Hypothalamus (tissue), 51 donors: ENCODE data around the gene PHACTR2.
A peak's percentile ranks its signal among the peaks of the same experiment; 100 is the strongest.
"Not testable (repeated sequence)": the region's sequence is repeated elsewhere in the genome, so short reads cannot be mapped to it uniquely, and the experiment has no call there.

Experiments used
- DNase-seq, 51 donors: peaks; one replicate each; lab custom pipeline; 2025; lab: John Stamatoyannopoulos, UW

Gene PHACTR2

DNA sequence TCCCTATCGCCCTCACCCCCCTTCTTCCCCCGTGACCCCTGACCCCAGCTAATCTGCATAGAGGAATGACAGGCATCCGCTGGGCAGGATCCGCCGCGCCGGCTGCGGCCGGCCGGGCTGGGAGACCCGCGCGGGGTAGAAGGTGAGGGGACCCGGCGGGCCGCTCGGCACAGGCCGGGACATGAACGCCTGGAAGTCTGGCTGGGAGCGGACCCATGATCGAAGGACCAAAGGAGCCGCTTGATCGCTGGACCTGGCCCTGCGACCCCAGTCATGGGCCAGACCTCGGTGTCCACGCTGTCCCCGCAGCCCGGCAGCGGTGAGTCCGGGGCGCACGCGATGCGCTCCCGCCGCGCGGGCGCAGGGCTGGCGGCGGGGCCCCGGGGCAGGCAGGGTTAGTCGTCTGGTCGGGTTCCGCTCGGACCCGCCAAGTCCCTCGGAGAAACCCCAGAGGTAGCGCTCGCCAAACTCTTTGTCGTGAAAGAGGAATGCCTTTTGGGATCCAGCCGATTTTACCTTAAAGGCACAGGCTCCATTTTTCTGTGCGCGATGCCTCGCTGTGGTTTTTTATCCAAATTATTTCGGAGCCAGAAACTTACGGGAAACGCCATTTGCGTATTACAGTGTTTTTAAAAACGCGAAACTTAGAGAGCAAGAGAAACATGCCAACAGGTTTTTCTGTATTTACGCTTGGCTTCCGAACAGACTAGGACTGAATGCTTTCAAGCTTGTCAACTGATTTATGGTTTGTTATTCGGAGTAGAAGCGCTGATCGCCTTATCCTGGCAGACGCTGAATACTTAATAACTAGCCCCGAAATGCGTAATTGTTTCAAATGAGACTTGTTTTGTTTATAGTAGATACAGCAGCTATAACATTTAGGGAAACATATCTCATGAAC, at the start of gene PHACTR2:
Gene PHACTR2 (plus strand): TSS at position 75 of the 901 bp plus-strand sequence. CDS start 199 bp downstream, at position 274.
- DNase-seq, result peak in 42 of 51 donors; percentile 3 to 72 (median 40)

DNA sequence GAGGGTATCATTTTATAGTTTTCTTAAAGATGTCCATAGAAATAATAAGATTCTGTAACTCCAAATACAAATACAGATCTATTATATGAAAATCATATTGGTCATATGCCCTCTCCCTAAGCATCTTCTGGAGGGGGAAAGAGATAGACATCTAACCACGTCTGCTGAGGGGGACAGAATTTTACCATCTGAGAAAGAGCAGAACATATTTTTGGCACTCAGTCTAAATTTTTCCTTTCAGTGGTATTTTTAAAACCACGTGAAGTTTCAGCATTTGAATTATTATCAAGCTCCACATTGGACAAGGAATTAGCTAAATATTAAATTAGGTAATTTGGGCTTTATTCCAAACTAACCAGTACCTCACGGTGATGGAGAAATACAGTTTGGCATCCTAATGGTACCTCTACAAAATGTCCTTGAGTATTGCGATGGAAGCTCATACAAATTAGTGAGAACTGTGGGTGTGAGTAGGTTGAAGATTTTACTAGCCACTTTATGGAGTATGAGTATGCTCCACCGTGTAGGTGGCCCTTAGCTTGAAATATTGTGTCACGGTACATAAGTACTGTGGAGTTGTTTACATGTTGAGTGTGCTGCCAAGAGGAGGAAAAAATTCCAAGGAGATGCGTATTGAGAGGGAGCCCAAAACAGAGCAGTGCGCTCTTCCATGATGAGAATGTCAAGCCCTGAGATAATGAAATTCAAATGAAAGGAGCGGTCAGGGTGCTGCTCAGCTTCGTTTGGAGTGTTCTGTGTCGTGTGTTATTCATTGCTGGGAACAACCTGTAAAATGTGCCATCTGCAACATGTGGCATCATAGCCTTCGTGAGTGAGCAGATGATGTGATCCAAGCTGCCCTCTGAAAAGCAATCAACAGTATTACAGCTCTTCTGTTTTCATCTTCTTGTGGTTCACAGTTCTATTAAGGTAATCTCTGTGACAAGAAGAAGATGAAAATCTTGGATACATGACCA, 48.4 kb upstream of the PHACTR2 start:
- DNase-seq, result peak in 1 of 51 donors; percentile 34

DNA sequence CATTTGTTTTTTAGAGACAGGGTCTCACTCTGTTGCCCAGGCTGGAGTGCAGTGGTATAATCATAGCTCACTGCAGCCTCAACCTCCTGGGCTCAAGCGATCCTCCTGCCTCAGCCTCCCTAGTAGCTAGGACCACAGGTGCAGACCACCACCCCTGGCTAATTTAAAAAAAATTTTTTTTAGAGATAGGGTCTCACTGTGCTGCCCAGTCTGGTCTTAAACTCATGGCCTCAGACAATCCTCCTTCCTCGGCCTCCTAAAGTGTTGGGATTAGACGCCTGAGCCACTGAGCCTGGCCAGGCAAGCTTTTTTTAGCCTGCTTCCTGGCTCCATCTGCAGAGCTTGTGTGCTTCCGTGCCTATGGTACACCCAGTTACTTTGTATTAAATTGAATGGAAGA, 46.6 kb upstream of the PHACTR2 start:
- DNase-seq, result not testable (repeated sequence)

DNA sequence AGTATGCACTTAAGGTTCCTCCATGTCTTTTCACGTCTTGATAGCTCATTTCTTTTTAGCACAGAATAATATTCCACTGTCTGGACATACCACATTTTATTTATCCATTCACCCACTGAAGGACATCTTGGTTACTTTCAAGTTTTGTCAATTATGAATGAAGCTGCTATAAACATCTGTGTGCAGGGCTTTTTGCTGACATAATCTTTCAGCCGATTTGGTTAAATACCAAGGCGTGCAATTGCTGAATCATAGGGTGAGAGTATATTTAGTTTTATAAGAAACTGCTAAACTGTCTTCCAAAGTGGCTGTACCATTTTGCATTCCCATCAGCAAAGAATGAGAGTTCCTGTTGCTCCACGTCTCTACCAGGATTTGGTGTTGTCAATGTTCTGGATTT, 44.9 kb upstream of the PHACTR2 start:
- no peak for DNase-seq

DNA sequence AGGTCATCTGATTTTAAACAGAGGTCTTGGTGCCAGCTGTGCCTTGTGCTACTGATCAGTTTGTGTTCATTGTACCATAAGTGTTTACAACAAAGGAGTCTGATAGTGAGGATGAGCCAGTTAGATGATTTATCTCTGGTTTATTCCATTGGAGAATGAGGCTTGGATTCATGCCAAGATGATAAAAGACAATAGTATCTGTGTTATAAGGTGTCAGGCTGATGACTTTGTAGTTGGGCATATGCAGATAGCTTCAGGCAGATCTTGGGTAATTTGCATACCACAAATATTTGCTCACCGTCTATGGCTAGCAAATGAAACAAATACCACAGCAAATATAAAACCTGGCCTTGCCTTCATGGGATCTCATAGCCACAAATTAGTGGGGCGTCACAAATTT, 43.3 kb upstream of the PHACTR2 start:
- DNase-seq, result no peak

DNA sequence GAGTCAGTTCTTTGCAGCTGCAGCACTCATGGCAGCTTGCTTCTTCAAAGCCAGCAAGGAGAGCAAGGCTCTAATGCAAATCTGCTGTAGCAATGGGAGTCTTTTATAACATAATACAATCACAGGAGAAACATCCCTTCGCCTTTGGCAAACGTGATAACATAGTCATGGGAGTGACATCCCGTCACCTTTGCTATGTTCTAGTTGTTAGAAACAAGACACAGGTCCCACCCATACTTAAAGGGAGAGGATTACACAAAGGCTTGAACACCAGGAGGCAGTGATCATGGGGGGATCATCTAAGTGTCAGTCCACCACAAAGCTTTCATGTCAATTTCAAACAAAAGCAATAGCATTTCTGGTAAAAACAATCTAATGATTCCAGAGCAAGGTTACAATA, 40.1 kb upstream of the PHACTR2 start:
- no peak for DNase-seq

DNA sequence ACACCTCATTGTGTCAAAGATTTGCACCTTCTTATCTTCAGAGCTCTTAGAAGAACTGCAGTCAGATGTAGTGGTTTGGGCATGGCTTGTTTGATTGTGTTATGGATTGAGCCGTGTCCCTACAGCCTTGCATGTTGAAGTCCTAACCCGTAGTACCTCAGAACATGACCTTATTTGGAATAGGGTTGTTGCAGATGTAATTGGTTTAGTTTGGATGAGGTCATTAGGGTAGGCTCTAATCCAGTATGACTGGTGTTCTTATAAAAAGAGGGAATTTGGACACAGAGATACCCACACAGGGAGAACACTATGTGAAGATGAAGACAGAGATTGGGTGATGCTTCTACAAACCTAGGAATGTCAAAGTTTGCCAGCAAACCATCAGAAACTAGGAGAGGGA, 35.4 kb upstream of the PHACTR2 start:
- DNase-seq, result no peak

DNA sequence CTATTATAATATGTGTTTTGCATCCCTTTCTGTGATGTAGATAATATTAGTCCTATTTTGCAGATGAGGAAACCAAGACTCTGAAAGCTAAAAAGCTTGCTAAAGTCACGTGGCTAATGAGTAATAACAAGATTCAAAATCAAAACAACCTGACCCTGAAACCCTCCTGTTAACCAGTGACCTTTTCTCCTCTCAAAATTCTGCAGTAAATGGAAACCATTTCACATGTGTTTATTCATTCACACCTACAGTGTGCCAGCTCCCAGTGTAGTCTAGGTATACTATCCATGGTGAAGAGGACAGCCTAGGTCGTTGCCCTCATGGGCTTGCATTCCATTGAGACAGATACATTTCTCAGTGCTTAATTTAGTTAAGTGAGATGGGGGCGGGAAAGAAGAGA, 30.6 kb upstream of the PHACTR2 start:
- no peak for DNase-seq

DNA sequence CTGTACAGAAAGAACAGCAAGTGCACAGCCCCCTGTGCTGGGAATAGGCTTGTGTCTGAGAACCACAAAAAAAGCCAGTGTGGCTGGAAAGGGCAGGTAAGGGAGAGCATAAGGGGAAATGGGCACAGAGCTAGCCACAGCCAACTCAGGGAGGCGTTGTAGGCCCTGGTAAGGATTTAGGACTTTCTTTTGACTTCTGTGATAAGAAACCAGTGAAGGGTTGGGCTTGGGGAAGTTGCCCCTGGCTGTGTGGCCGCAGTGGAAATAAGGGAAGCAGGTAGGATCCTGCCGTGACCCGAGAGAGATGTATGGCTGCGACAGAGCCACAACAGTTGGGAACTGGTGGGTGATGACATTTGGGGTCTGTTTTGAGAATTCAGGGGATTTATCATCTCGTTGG, 30.0 kb upstream of the PHACTR2 start:
- no peak for DNase-seq

DNA sequence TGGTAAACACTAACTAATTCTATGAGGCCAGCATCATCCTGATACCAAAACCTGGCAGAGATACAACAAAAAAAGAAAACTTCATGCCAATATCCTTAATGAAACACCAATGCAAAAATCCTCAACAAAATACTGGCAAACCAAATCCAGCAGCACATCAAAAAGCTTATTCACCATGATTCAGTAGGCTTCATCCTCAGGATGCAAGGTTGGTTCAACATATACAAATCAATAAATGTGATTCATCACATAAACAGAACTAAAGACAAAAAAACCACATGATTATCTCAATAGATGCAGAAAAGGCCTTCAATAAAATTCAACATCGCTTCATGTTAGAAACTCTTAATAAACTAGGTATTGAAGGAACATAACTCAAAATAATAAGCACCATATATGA, 28.4 kb upstream of the PHACTR2 start:
- not testable (repeated sequence) for DNase-seq

DNA sequence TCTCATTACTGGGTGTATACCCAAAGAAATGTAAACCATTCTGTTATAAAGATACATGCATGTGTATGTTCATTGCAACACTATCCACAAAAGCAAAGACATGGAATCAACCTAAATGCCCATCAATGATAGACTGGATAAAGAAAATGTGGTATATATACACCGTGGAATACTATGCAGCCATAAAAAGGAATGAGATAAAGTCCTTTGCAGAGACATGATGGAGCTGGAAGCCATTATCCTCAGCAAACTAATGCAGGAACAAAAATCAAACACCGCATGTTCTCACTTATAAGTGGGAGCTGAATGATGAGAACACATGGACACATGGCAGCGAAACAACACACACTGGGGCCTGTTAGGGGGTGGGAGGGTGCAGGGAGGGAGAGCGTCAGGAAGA, 26.4 kb upstream of the PHACTR2 start:
- not testable (repeated sequence) for DNase-seq

DNA sequence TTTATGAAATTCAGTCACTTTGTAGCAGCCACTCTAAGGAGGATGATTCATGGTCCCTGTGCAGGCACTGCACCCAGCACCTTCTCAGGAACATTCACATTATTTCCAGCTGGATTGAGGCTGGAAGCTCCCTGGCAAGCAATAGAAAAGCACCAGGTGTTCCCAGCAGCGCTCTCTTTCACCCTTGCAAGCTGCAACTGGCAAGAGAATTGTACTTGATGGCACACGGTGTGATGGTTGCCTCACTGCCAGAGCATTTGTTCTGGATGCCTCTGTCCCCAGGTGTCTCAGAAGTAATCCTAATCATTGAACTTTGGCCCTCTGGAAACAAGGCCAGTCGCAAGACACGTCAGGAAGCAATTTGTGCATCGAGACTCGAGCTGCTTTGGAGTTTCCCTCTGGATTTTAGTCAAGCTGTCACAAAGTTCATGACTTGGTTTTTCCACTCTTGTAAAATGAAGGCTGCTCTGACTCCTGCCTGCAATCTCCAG, 24.9 kb upstream of the PHACTR2 start:
- DNase-seq, result peak in 1 of 51 donors; percentile 1

DNA sequence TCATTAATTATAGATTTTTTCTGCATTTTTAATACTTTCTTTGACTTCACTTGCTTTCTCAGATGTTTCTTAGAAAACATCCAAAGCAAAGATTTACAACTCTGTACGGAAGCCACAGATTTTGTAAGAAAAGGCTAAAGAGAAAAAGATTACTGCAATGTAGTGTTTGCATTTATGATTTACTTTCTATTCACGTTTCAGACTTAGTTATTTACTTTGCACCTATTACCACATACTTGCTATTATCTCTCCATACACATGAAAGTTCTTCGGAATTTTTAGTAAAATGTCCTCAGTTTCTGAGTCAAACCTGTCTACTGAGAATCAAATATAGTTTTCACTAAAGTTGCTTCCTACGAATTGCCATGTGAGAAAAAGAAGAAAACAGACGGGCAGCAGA, 22.2 kb upstream of the PHACTR2 start:
- DNase-seq, result no peak

DNA sequence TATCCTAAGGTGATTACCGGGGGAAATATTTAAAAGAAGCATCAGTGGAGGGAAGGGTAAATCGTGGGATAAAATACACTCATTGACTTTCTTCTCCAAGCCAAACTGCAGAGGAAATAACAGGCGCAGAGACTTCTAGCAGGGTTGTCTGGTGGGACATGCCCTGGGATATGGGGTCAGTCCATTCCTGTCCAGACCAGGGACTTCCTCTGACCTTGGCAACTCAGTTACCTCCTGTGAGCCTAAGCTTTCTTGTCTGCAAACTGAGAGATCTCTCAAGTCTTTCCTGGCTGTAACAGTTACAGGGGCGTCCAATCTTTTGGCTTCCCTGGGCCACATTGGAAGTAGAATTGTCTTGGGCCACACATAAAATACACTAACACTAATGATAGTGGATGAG, 21.7 kb upstream of the PHACTR2 start:
- DNase-seq, result no peak

DNA sequence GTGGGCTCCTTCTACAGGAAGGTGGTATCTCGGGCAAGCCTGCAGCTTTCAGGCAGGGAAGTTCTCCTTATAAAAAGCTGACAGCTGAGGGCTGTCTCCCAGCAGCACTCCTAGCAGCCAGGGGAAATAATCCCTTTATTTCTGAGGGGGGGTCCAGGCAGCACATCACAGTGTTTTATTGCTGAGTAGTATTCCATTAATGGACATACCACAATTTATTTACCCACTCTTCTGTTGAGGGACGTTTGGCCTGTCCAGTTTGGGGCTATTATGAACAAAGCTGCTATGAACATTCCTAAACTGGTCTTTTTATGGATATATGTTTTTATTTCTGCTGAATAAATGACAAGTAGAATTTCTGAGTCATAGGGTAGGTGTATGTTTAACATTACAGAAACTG, 20.0 kb upstream of the PHACTR2 start:
- no peak for DNase-seq

DNA sequence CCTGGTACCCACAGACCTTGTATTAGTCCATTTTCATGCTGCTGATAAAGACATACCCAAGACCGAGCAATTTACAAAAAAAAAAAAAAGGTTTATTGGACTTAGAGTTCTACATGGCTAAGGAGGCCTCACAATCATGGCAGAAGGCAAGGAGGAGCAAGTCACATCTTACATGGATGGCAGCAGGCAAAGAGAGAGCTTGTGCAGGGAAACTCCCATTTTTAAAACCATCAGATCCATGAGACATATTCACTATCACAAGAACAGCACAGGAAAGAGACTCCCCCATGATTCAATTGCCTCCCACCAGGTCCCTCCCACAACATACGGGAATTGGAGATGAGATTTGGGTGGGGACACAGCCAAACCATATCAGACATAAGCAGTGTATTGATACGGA, 17.6 kb upstream of the PHACTR2 start:
- not testable (repeated sequence) for DNase-seq

DNA sequence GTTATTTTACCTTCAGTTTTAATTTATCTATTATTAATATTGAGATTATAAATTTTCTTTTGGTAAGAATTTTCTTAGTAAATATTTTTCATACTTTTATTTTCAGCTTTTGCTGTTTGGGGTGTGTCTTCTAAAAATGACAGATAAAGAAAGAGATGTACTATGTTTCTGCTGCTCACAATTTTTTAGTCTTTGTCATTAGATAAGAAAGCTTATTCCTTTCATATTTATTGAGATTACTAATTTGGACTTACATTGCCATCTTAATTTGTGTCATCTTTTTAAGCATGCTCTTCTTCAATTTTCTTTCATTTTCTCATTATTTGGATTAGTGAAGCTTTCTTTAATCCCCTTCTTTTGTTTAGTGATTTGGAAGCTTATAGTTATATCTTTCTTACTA, 13.6 kb upstream of the PHACTR2 start:
- no peak for DNase-seq

DNA sequence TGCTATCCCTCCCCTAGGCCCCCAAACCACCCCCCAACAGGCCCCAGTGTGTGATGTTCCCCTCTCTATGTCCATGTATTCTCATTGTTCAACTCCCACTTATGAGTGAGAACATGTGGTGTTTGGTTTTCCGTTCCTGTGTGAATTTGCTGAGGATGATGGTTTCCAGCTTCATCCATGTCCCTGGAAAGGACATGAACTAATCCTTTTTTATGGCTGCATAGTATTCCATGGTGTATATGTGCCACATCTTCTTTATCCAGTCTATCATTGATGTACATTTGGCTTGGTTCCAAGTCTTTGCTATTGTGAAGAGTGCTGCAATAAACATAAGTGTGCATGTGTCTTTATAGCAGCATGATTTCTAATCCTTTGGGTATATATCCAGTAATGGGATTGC, 11.8 kb upstream of the PHACTR2 start:
- not testable (repeated sequence) for DNase-seq

DNA sequence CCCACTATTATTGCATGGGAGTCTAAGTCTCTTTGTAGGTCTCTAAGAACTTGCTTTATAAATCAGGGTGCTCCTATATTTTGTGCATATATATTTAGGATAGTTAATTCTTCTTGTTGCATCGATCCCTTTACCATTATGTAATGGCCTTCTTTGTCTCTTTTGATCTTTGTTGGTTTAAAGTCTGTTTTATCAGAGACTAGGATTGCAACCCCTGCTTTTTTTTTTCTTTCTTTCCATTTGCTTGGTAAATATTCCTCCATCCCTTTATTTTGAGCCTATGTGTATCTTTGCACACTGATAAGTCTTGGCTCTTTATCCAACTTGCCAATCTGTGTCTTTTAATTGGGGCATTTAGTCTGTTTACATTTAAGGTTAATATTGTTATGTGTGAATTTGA, 8.3 kb upstream of the PHACTR2 start:
- not testable (repeated sequence) for DNase-seq

DNA sequence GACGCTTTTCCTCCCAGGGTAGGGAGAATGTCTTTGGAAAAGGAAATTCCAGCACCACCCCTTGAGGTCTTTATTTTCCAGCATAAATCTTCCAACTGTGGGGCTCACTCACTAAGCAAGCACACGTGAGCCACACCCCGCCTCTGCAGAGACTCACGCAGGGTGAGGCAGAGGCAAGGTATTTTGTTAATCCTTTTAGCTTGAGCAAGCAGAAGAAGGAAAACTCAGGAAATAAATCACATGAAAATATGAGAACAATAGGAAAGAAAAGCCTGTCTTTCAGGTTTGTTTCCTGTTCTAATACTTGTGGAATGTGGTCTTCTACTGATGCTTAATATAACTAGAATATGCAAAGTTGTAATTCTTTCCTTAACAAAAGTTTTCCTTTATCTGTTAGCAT, 4.1 kb upstream of the PHACTR2 start:
- no peak for DNase-seq
